Measurements from ENCODE around the gene CMBL. TPM values are rescaled to one million over a fixed set of nuclear protein-coding genes. Genes with fewer than 3 reads are reported as not detected.
"Not testable (repeated sequence)": the region's sequence is repeated elsewhere in the genome, so short reads cannot be mapped to it uniquely, and the experiment has no call there.

Gene CMBL
- total RNA-seq, 2 donors from 2014 or later = 11.8 to 20.4 TPM

GRCh38 chr5:10315824-10316509 lies 8.3 kb upstream of the CMBL start:
- intact Hi-C loops (cut with DNase I) = no loop called here
- no peak for DNase-seq (ENCODE audit: low spot score)

- DNase-seq (ENCODE audit: low spot score) = no peak
- intact Hi-C loops (cut with DNase I) = no loop called here
These were observed 7.5 kb upstream of the CMBL start for GRCh38 chr5:10315201-10315600.

GRCh38 chr5:10311595-10312425 lies 4.1 kb upstream of the CMBL start:
- DNase-seq (ENCODE audit: low spot score) = no peak
- intact Hi-C loops (cut with DNase I) = no loop called here

GRCh38 chr5:10310835-10311570 lies 3.3 kb upstream of the CMBL start:
- DNase-seq (ENCODE audit: low spot score); intact Hi-C loops (cut with DNase I): not testable (repeated sequence)

GRCh38 chr5:10310066-10310779 lies 2.5 kb upstream of the CMBL start:
- intact Hi-C loops (cut with DNase I) = no loop called here
- no peak for DNase-seq (ENCODE audit: low spot score)

- intact Hi-C loops (cut with DNase I) = loop anchor here in 1 of 2 donors (5.0 kb wide), 1 partner anchor 562 kb away; no protein-coding TSS in a partner anchor
- DNase-seq (ENCODE audit: low spot score) = peak; percentile 22
These were observed 1.1 kb upstream of the CMBL start for GRCh38 chr5:10308844-10309243.

GRCh38 chr5:10306806-10307205 lies 896 bp downstream of the CMBL start:
- DNase-seq (ENCODE audit: low spot score) = peak; percentile 13
- intact Hi-C loops (cut with DNase I) = loop anchor here in 1 of 2 donors (5.0 kb wide), 1 partner anchor 560 kb away; no protein-coding TSS in a partner anchor

- intact Hi-C loops (cut with DNase I) = loop anchor here in 1 of 2 donors (5.0 kb wide), 1 partner anchor 559 kb away; no protein-coding TSS in a partner anchor
- no peak for DNase-seq (ENCODE audit: low spot score)
These were observed 1.6 kb downstream of the CMBL start for GRCh38 chr5:10306114-10306513.

GRCh38 chr5:10304932-10305331 lies 2.8 kb downstream of the CMBL start:
- intact Hi-C loops (cut with DNase I) = loop anchor here in 1 of 2 donors (5.0 kb wide), 2 partner anchors 558 to 1417 kb away; no protein-coding TSS in a partner anchor
- no peak for DNase-seq (ENCODE audit: low spot score)

- intact Hi-C loops (cut with DNase I) = loop anchor here in 1 of 2 donors (5.0 kb wide), 1 partner anchor 1419 kb away; no protein-coding TSS in a partner anchor
- no peak for DNase-seq (ENCODE audit: low spot score)
These were observed 4.0 kb downstream of the CMBL start for GRCh38 chr5:10303699-10304170.

- intact Hi-C loops (cut with DNase I) = loop anchor here in 1 of 2 donors (5.0 kb wide), 1 partner anchor 1419 kb away; no protein-coding TSS in a partner anchor
- no peak for DNase-seq (ENCODE audit: low spot score)
These were observed 4.5 kb downstream of the CMBL start for GRCh38 chr5:10303201-10303600.

- intact Hi-C loops (cut with DNase I) = loop anchor here in 1 of 2 donors (5.0 kb wide), 1 partner anchor 1420 kb away; no protein-coding TSS in a partner anchor
- no peak for DNase-seq (ENCODE audit: low spot score)
These were observed 5.7 kb downstream of the CMBL start for GRCh38 chr5:10301842-10302610.

- intact Hi-C loops (cut with DNase I) = loop anchor here in 1 of 2 donors (5.0 kb wide), 1 partner anchor 1421 kb away; no protein-coding TSS in a partner anchor
- no peak for DNase-seq (ENCODE audit: low spot score)
These were observed 6.4 kb downstream of the CMBL start for GRCh38 chr5:10301266-10301665.

- DNase-seq (ENCODE audit: low spot score) = no peak
- intact Hi-C loops (cut with DNase I) = loop anchor here in 1 of 2 donors (5.0 kb wide), 1 partner anchor 1422 kb away; no protein-coding TSS in a partner anchor
These were observed 7.5 kb downstream of the CMBL start for GRCh38 chr5:10300246-10300645.

- no peak for DNase-seq (ENCODE audit: low spot score)
- intact Hi-C loops (cut with DNase I) = loop anchor here in 1 of 2 donors (5.0 kb wide), 1 partner anchor 1205 kb away; no protein-coding TSS in a partner anchor
These were observed 10.0 kb downstream of the CMBL start for GRCh38 chr5:10297646-10298204.

GRCh38 chr5:10295619-10296326 lies 11.9 kb downstream of the CMBL start:
- intact Hi-C loops (cut with DNase I) = loop anchor here in 1 of 2 donors (5.0 kb wide), 1 partner anchor 1203 kb away; no protein-coding TSS in a partner anchor
- peak; percentile 31 for DNase-seq (ENCODE audit: low spot score)

Data from posterior vena cava (tissue), 2 donors.